Measurements from ENCODE around the gene PHACTR3. TPM values are rescaled to one million over a fixed set of nuclear protein-coding genes. Genes with fewer than 3 reads are reported as not detected.

Gene PHACTR3
- total RNA-seq, 1 experiment from 2014 or later: 30.6 TPM

DNA sequence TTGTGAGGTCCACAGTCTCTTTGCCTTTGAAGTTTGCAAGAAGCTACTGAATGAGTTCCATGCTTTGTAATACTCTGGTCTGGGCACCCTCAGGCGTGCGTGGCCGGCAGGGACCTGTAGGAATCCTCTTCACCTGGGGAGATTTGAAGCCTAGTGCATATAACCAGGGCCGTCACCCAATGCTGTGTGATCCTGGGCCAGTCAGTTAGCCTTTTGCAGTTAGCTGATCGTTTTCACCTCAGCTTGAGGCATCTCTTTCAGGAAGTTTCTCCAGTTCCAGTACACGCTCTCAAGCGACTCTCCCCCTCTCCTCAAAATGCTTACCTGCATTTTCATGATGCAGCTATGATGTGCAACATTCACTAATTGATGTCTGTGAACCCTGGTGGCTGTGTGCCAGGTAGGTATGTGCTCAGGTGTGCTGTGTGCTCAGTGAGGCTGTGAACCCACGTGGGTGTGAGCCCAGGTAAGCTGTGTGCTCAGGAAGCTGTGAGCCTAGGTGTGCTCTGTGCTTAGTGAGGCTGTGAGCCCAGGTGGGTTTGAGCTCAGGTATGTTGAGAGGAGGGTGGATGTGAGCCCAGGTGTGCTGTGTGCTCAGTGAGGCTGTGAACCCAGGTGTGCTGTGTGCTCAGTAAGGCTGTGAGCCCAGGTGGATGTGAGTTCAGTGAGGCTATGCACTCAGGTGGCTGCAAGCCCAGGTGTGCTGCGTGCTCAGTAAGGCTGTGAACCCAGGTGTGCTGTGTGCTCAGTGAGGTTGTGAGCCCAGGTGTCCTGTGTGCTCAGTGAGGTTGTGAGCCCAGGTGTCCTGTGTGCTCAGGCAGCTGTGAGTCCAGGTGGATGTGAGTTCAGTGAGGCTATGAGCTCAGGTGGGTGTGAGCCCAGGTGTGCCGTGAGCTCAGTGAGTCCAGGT is 120.4 kb downstream of the PHACTR3 start:
- H3K9me2 ChIP-seq (replicated peaks; ENCODE audit: low read length): no peaks in the 10 kb centered on the region
- H3K27me3 ChIP-seq (ENCODE audit: low read length): peaks cover 82% of the 10 kb centered on the region
- ATAC-seq (no peak), DNase-seq (no peak)
- TF ChIP-seq EZH2 (IDR thresholded peaks at IDR 0.05; ENCODE audit: low read length, unreplicated experiment) (no peak), EZH2phosphoT487 (IDR thresholded peaks at IDR 0.05; ENCODE audit: borderline replicate concordance, low read length) (no peak)
- TF ChIP-seq, protein P1, sequence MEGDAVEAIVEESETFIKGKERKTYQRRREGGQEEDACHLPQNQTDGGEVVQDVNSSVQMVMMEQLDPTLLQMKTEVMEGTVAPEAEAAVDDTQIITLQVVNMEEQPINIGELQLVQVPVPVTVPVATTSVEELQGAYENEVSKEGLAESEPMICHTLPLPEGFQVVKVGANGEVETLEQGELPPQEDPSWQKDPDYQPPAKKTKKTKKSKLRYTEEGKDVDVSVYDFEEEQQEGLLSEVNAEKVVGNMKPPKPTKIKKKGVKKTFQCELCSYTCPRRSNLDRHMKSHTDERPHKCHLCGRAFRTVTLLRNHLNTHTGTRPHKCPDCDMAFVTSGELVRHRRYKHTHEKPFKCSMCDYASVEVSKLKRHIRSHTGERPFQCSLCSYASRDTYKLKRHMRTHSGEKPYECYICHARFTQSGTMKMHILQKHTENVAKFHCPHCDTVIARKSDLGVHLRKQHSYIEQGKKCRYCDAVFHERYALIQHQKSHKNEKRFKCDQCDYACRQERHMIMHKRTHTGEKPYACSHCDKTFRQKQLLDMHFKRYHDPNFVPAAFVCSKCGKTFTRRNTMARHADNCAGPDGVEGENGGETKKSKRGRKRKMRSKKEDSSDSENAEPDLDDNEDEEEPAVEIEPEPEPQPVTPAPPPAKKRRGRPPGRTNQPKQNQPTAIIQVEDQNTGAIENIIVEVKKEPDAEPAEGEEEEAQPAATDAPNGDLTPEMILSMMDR (conservative IDR thresholded peaks at IDR 0.05; ENCODE audit: low read depth, low read length): no peak
- POLR2A ChIA-PET (ENCODE audit: unreplicated experiment): no interaction called here
- no peak overlapping the region for H3K4me3 ChIP-seq (ENCODE audit: low read length)
- no TSS peak for BruUV-seq (replicated peaks)
- intact Hi-C loops (cut with micrococcal nuclease): no loop called here
- H4K20me1 ChIP-seq (ENCODE audit: low read length): no peaks in the 10 kb centered on the region
- no peak overlapping the region for H3K27ac ChIP-seq (ENCODE audit: low read length)
- H3K36me3 ChIP-seq (ENCODE audit: low read depth, low read length): no peaks in the 10 kb centered on the region
- CTCF ChIA-PET: no interaction called here
- H3K4me1 ChIP-seq (ENCODE audit: insufficient read depth, low read length): no peaks in the 10 kb centered on the region
- H3K4me2 ChIP-seq (ENCODE audit: low read length): no peak overlapping the region
- no peak overlapping the region for H2AFZ ChIP-seq (ENCODE audit: low read length)
- no peaks in the 10 kb centered on the region for H3K9me3 ChIP-seq (ENCODE audit: low read length)
- H3K79me2 ChIP-seq (ENCODE audit: low read length): no peaks in the 10 kb centered on the region
- no peak overlapping the region for H3K9ac ChIP-seq (ENCODE audit: low read length)
- H3F3A ChIP-seq (ENCODE audit: low read length, unreplicated experiment): no peaks in the 10 kb centered on the region

DNA sequence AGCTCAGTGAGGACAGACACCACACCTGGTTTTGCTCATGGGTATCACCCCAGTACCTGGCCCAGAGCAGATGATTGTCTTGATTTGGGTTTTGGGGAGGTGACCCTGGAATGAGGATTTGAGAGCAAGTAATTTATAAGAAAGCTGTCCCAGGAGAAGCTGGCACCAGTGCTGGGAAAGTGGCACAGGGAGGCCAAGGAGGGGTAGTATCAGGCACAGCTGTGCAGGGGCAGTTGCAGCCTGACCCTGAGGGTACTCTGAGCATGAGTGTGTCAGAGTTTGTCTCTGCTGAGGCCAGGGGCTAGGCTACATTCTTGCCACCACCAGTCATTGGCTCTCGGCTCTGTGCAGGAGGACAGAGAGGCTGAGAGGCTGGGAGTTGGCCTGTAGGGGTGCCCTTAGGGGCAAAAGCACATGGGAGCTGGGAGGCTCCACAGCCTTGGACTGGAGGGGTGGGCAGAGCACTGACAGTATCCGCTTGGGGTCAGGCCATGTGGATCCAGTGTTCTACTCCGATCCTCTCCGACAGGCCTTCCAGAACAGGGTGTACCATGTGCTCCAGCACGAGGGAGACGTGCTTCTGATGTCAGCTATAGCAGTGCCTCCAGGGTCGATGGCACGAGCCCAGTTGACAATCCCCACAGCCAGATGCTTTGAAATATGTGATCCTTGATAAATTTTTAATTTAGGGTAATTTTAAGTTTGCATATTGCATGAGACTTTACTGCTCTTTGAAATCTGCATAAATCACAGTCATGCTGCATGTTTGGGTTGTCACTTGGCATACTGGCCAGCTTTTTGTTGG is 121.3 kb downstream of the PHACTR3 start:
- no peaks in the 10 kb centered on the region for H3K79me2 ChIP-seq (ENCODE audit: low read length)
- no peak overlapping the region for H2AFZ ChIP-seq (ENCODE audit: low read length)
- no peaks in the 10 kb centered on the region for H3K9me3 ChIP-seq (ENCODE audit: low read length)
- peaks cover 82% of the 10 kb centered on the region for H3K27me3 ChIP-seq (ENCODE audit: low read length)
- H3K4me1 ChIP-seq (ENCODE audit: insufficient read depth, low read length): no peaks in the 10 kb centered on the region
- ChIA-PET CTCF (no interaction called here), POLR2A (ENCODE audit: unreplicated experiment) (no interaction called here)
- no peak overlapping the region for H3K9ac ChIP-seq (ENCODE audit: low read length)
- H3K36me3 ChIP-seq (ENCODE audit: low read depth, low read length): no peaks in the 10 kb centered on the region
- TF ChIP-seq, protein P1 (conservative IDR thresholded peaks at IDR 0.05; ENCODE audit: low read depth, low read length): no peak
- TF ChIP-seq EZH2phosphoT487 (IDR thresholded peaks at IDR 0.05; ENCODE audit: borderline replicate concordance, low read length) (no peak), EZH2 (IDR thresholded peaks at IDR 0.05; ENCODE audit: low read length, unreplicated experiment) (no peak)
- H4K20me1 ChIP-seq (ENCODE audit: low read length): no peaks in the 10 kb centered on the region
- H3K27ac ChIP-seq (ENCODE audit: low read length): no peak overlapping the region
- H3F3A ChIP-seq (ENCODE audit: low read length, unreplicated experiment): no peaks in the 10 kb centered on the region
- no peaks in the 10 kb centered on the region for H3K9me2 ChIP-seq (replicated peaks; ENCODE audit: low read length)
- no TSS peak for BruUV-seq (replicated peaks)
- H3K4me2 ChIP-seq (ENCODE audit: low read length): no peak overlapping the region
- ATAC-seq (no peak), DNase-seq (no peak)
- intact Hi-C loops (cut with micrococcal nuclease): no loop called here
- H3K4me3 ChIP-seq (ENCODE audit: low read length): no peak overlapping the region

DNA sequence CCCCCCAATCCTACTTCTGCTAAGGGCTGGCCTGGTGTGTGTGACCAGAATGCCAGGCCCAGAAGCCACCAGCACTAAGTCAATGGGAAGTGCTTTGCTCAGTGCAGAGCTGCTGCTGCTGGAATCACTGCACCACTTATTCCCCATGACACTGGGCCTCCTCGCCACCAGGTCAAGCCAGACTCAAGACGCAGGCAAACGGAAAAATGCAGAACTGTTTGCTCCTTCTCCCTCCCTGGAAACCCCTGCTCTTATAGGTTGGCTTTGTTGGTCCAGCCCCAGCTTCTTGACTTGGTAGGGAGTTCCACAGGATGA is 121.9 kb downstream of the PHACTR3 start:
- intact Hi-C loops (cut with micrococcal nuclease): no loop called here
- H3K27ac ChIP-seq (ENCODE audit: low read length): no peak overlapping the region
- no peaks in the 10 kb centered on the region for H3K79me2 ChIP-seq (ENCODE audit: low read length)
- TF ChIP-seq EZH2 (IDR thresholded peaks at IDR 0.05; ENCODE audit: low read length, unreplicated experiment) (no peak), EZH2phosphoT487 (IDR thresholded peaks at IDR 0.05; ENCODE audit: borderline replicate concordance, low read length) (no peak)
- TF ChIP-seq, protein P1 (conservative IDR thresholded peaks at IDR 0.05; ENCODE audit: low read depth, low read length): no peak
- ATAC-seq (no peak), DNase-seq (no peak)
- no peaks in the 10 kb centered on the region for H3K9me2 ChIP-seq (replicated peaks; ENCODE audit: low read length)
- no peaks in the 10 kb centered on the region for H3F3A ChIP-seq (ENCODE audit: low read length, unreplicated experiment)
- no peak overlapping the region for H2AFZ ChIP-seq (ENCODE audit: low read length)
- no peak overlapping the region for H3K4me2 ChIP-seq (ENCODE audit: low read length)
- no peaks in the 10 kb centered on the region for H3K9me3 ChIP-seq (ENCODE audit: low read length)
- no peaks in the 10 kb centered on the region for H3K4me1 ChIP-seq (ENCODE audit: insufficient read depth, low read length)
- no peak overlapping the region for H3K4me3 ChIP-seq (ENCODE audit: low read length)
- CTCF ChIA-PET: no interaction called here
- BruUV-seq (replicated peaks): no TSS peak
- POLR2A ChIA-PET (ENCODE audit: unreplicated experiment): no interaction called here
- no peaks in the 10 kb centered on the region for H4K20me1 ChIP-seq (ENCODE audit: low read length)
- no peaks in the 10 kb centered on the region for H3K36me3 ChIP-seq (ENCODE audit: low read depth, low read length)
- peaks cover 82% of the 10 kb centered on the region for H3K27me3 ChIP-seq (ENCODE audit: low read length)
- no peak overlapping the region for H3K9ac ChIP-seq (ENCODE audit: low read length)
